HG03097 (cell line): ENCODE results near the gene LRRC1.

Experiments
- ATAC-seq: cut with Tn5 transposase; IDR thresholded peaks from one replicate; pipeline ENCODE4 v1.9.1; 2021; ENCODE audit not compliant: unreplicated experiment, low FRiP score

Gene LRRC1

DNA sequence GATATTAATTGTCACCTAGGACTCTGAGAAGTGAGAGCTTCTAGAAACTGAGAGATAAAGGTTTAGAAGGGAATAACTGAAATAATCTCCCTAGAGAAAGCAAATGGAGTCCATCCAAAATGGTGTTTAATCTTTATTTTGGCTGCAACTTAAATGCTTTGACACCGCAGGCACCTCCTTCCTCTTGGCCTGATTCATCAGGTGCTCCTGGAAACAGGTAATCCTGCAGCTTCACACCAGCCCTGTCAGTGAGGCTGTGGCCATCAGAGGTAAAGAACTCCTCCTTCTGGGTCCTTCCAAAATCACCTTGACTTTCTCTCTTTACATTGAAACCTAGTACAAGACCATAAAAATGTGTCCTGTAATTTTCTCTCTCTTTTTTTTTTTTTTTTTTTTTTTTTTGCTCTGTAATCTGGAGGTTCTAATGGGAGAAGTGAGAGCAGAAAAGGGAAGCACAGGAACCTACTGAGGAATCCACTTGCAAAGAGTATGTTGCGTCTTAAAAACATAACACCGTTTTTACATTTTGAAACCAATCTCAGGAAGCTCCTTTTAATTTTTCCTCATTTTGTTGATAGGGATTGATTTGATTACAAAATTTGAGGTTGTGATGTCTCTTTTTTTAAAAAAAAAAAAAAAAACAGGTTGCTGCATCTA lies 124.2 kb downstream of the LRRC1 start:
- no peak for ATAC-seq

DNA sequence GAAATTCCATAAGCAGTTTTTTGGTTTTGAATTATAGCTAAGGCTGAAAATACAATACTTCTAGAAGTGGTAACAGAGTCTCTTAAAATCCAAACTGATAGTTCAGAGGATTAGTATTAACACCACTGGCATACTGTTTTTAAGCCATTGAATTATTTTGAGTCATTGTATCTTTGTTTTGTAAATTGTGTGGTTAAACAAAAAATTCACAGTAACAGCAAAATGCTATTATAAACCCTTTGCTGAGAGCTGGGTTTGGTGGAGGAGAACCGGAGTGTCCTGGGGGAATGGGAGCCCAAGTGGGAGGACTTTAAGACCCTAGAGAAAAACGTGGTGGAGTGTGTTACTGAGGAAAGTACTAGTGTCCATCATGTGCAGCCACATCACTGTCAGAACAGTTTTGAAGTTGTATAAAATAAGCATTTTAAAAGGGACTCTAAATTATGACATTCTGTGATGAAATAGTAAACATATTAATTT lies 125.1 kb downstream of the LRRC1 start:
- ATAC-seq: no peak

DNA sequence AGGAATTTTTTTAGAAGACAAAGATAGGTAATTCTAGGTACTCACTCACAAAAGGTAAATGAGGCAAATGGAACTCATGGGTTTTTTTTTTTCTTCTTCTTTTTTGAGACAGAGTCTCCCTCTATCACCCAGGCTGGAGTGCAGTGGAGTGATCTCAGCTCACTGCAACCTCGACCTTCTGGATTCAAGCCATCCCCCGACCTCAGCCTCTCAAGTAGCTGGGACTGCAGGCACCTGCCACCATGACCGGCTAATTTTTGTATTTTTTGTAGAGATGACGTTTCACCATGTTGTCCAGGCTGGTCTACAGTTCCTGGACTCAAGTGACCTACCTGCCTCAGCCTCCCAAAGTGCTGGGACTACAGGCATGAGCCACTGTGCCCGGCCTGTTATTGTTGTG lies 126.1 kb downstream of the LRRC1 start:
- ATAC-seq: no peak

DNA sequence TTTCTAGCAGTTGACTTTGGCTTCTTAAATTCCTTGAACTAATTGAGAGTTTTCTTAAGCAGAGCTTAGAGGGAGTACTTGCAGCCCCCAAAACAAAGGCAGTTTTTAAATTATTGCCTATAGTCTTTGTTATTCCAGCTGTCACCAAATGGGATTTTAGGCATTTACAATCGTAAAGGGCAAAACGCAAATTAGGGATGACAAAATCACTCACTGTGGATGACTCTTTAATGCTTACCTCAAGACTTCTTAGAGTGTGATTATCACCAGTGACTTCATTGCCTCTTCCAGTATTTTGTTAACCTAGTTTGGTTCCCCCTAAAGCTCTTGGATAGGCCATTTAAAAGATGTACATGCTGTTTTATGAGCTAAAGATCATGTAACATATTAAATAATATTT lies 126.8 kb downstream of the LRRC1 start:
- no peak for ATAC-seq

DNA sequence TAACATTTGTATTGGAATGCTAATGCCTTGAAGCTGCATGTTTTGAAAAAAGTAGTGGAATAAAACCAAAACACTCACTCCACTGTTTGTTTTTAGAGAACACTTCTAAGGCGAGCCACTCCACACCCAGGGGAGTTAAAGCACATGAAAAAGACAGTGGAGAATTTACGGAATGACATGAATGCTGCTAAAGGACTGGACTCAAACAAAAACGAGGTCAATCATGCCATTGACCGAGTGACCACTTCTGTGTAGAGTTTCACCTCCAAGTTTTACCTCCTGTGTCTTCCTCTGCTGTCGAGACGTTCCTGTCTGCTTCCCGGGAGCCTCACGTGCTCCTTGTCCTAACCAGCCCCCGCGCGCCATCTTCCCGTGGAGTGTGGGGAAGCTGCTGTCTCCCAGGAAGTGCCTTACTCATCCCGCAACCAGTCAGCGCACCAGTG lies 127.8 kb downstream of the LRRC1 start:
- ATAC-seq: no peak

DNA sequence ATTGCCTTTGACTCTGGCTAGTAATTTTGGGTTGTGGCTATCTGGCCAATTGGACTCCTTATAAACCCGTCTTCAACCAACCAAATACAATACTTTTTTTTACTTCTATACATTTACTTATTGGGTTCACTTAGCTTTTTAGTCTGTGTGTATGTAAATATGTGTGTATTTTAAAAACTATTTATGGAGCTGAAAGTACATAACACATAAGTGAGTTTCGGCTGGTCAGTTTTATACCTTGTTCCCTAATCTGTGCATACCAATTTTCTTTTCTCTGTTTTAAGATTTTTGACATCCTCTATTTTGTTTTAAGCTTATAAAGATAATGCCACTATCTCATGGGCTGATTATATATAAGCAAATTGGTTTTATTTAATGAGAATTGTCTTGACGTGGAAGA lies 129.5 kb downstream of the LRRC1 start:
- no peak for ATAC-seq

DNA sequence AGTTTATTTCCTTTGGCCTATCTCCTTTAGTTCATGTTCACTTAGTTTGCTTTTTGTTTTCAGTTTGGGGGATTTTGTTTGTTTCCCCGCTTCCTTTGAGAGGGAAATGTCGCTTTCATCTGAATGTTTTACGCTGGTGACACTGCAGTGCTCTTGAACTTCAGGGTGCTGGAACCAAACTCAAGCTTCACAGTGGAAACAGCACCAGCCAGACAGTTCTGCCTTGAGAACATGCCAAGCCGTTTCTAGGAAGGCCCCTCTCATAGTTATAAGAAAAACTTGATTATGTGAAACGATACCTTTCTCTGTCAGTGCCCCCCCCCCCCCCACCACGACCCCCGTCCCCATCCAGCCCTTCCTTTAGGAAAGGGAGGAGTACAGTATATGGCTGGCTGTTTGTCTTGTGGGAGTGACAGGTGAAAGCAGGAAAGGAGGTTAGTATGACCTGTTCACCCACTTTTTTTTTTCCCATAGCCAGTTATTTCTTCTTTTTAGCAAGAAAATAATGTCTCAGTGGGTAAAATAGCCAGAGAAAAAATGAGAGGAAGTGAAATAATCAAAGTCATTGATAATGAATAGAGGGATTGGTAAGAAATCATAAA lies 130.1 kb downstream of the LRRC1 start:
- ATAC-seq: no peak

DNA sequence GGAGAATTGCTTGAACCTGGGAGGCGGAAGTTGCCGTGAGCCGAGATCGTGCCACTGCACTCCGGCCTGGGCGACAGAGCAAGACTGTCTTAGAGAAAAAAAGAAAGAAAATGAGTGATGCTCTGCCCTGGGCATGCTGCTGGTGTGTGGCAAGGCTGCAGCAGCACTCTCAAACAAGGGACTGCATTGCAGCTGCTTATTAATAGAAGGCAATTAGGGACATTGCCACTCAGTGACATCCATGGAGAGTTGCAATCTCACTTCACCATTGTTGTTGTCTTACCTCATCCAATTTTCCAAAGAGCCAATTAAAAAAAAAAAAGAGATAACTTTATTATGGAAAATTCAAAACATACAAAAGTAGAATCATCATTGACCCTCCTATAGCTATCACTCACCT lies 131.1 kb downstream of the LRRC1 start:
- ATAC-seq: no peak

DNA sequence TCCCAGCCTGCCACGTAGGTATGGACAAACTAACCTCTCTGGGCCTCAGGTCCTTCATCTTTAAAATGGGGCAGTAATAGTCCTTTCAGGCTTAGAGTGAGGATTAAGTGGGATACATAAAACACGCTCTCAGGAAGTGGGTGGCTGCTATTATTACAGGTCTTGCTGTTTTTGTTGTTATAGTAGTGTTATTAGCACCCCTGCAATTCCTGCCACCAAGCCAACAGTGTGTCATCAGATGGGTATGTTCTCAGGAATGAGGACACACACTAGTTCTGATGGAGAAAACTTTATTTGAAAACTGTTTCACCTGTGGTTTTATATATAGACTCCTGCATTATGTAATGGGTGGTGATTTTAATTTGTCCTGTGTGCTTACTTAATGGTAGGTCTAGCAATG lies 131.7 kb downstream of the LRRC1 start:
- no peak for ATAC-seq

DNA sequence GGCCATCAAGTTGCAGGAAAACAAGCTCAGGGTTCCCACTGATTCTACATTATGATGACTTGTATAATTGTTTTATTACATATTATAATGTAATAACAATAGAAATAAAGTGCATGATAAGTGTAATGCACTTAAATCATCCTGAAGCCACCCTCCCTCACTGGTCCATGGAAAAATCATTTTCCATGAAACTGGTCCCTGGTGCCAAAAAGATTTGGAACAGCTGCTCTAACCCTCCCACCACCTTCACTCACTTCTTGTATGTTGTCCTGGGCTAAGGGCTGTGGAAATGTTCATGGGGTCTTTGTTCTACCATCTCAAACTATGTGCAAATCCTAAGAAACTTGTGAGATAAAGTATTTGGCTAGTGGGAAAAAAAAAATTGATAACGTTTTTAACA lies 133.8 kb downstream of the LRRC1 start:
- no peak for ATAC-seq

DNA sequence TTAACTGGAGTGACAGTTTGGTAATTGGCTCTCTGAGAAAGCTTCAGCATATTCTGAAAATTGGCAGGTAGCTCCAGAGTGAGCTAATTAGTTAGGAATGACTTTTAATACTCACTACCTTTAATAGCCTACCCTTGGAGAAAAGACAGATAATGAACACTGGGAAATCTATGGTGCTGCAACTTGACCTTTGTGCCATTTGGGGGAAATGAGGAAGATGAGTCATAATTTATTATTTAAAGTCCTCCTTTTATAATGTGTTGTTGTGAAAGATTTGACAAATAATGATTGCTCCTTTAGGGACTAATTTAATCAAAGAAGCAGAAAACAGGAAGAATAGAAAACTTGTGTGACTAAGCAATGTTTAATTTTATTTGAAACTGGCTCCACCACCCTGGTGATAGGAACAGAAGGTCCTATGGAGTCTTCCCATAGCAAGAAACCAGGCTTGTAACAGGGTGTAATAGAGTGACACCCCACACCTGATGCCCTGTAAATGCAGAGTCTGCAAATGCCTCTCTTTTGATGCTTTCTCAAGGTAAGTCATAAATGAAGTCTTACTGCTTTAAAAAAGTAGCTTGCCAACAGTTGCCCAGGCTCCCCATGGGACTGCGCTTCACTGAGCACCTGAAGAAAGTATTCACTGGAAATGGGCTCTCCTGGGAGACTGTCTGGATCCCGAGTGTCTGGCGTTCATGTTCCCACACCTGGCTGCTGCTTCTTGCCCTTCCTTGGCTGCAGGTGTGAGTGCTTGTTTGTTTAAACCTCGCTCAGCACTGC lies 134.4 kb downstream of the LRRC1 start:
- no peak for ATAC-seq

DNA sequence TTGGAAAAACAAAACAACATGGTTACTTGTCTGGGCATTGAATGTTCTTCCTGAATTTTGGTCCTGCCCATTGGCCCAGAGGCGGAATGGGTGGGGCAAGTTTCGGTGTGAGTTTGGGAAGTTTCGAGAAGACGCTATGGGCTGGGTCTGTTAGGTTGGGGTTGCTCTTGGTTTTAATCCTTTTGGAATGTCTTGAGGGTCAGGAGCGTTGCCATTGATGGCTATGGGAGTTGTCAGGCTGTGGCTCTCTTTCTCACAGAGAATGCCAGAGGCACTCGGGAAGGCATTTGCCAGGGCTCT lies 135.0 kb downstream of the LRRC1 start:
- ATAC-seq: no peak

DNA sequence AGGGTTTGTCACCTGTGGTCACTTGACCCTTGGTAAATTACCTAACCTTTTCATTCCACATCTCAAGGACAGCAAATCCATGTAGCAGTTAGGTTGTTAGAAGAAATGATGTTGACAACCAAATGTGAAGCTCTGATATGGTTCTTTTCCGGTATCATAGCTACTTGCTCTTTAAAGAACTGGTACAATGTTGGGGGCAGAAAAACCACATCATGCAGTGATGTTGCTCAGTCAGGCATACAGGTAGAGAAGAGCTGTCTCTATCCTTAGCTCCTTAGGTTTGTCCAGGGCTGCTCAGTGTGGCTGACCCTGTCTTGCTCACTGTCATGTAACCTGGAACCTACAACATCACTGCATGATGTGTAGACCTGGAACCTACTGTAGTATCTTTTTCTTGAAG lies 135.5 kb downstream of the LRRC1 start:
- no peak for ATAC-seq

DNA sequence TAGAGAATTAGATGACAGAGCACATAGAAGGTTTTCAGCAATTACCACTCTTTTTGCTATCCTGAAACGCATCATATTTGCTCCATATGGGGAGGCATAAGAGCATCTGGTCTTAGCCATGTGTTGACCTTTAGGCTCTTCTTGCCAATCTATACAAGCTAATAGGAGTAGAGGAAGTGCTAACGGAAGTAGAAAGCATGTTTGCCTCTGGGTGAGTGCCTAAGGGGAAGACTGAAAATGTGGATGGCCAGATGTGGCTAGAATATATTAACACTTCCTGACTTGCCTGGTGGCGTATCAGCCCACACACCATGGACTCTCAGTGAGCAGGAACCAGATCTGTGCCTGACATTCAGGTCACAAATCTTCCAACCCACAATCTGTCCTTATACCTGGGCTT lies 136.3 kb downstream of the LRRC1 start:
- no peak for ATAC-seq

DNA sequence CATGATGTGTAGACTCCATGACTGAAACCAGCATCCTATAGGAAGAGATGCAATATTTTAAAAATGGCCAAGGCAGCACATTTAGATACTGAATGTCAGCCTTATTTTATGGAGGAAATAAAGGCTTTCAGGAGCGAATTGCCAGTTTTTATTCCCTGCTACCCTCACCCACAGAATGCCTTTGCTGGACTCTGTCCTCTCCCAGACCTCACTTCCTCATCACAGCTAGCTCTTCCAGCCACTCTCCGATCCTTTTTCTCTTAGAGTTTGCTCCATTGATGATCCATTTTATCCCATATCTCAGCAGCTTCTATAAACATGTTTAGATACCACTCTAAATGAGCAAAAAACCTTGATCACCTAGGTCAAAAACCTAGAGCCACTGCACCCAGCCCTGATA lies 137.7 kb downstream of the LRRC1 start:
- no peak for ATAC-seq

DNA sequence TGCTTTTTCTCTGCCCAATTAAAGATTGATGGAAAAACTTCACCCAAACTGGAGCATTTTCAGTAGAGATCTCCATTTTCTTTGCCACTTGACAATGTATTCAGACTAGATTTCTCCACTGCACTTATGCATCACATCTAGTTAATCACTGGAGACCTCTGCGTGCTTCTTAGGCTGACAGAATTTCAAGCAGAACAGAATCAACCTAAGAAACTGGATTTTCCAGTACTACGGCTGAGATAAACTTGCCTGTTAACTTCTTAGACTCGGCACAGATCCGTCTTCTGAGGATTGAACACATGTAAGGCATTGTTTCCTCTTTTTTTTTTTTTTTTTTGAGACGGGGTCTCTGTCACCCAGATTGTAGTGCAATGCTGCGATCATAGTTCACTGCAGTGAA lies 139.2 kb downstream of the LRRC1 start:
- no peak for ATAC-seq

DNA sequence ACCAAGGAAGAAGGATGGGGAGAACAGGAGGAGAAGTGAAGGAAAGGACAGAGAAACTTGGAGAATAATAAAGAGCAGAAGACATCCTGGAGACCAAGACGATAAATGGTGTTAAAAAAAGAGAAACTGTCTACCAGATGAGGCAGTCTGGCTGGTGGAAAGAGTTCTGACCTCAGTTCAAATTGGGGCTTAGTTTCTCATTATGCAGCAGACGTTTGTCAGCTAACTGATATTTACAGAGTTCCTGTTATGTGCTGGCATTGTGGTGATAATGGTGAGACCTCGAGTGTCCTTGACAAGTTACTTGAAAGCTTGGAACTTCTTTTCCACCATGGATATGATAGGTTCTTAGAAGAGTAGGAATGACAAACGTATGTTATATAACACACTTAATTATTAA lies 142.7 kb downstream of the LRRC1 start:
- ATAC-seq: no peak

DNA sequence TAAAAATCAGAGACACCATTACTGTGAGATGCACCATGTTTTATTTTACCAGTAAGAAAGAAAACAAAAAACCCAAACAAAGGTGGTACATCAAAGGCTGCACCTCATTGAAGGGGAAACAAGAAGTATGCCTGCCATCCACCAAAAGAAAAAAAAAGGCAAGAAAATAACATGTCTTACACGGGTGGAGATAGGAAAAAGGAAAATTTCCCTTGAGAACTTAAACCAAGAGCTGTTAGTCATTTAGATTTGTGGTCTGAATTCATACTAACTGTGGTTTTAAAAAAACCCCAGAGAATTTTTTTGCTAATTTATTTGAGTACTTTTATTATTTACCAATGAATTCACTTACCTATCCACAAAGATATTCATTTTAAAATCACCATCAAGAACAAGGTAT lies 144.0 kb downstream of the LRRC1 start:
- ATAC-seq: no peak

DNA sequence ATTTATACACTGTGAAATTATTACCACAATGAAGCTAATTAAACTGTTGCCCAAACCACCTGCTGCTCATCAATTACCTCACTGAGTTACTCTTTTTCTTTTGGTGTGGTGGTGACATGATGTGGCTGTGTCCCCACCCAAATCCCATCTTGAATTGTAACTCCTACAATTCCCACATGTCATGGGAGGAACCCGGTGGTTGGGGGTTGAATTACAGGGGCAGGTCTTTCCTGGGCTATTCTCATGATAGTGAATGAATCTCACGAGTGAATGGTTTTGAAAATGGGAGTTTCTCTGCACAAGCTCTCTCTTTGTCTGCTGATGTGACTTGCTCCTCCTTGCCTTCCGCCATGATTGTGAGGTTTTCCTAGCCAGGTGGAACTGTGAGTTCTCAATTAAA lies 145.0 kb downstream of the LRRC1 start:
- ATAC-seq: no peak

DNA sequence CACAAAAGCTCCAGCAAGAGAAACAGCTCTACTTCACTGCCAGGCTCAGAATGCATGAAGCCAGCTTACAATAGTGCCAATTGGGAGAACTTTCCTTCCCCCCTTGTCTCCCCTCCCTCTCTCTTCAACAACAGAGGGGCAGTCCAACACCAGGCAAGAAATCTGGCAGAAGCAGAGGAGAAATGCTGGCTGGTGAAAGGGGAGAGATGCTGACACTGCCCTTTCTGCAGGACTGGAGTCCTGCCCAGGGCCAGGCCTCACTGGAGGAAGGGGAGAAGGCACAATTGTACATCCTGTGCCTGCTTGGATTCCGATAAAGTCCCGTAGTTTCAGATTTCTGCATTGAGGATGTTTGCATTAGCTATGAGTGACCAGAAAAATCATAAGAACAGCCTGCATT lies 148.6 kb downstream of the LRRC1 start:
- ATAC-seq: no peak

DNA sequence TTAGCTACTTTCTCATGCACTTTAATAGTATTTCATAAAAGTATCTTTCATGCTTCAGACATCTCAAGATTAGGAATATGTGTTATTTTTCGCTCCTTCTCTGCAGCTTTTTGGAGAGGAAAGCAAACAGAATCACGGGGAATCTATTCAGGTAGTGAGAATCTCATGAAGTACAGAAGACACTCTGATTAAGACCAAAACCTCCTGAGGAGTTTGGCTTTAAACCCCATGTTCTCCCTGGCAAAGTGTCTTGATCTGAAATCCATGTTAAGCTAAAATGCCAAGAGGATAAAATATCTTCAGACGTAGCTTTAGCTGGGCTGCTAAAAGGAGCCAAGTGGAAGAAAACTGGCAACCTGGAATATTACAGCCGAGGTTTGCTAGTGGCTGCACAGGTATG lies 149.3 kb downstream of the LRRC1 start:
- no peak for ATAC-seq

DNA sequence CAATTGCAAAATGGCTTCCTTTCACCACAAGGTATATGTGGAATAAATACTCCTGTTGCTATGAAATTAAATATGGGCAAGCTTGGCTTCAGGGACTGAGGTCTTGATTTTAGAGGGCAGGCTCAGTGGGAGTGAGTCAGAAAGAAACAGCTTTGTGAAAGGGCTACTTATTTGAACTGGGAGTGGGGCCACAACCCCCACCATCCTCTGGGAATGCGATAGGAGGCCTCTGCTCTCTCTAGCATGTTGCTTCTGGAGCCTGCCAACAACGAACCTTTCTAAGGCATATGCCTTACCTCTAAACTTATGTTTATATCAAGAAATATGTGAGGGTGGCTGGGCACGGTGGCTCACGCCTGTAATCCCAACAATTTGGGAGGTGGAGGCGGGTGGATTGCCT lies 149.7 kb downstream of the LRRC1 start:
- no peak for ATAC-seq
